Adipocyte (in vitro differentiated cells): ENCODE data around the gene ZDHHC7.
"Not testable (repeated sequence)": the region's sequence is repeated elsewhere in the genome, so short reads cannot be mapped to it uniquely, and the experiment has no call there.

Experiments used
- DNase-seq: peaks from one replicate; pipeline ENCODE4 v3.0.0-alpha.2; 2015; ENCODE audit warnings: low read depth
- H3K27me3 ChIP-seq: replicated peaks from 2 replicates; pipeline ENCODE4 v1.7.0; 2013; ENCODE audit warnings: mild to moderate bottlenecking, low read length, moderate library complexity; ENCODE audit not compliant: control insufficient read depth, insufficient read depth
- H3K36me3 ChIP-seq: 2 replicates; pipeline ENCODE4 v1.7.0; 2013; ENCODE audit warnings: low read length, mild to moderate bottlenecking, moderate library complexity; ENCODE audit not compliant: control insufficient read depth, insufficient read depth, severe bottlenecking
- H3K4me1 ChIP-seq: 2 replicates; pipeline ENCODE4 v1.7.0; 2013; ENCODE audit warnings: mild to moderate bottlenecking, low read length, moderate library complexity; ENCODE audit not compliant: control insufficient read depth, insufficient read depth
- H3K4me3 ChIP-seq: 2 replicates; pipeline ENCODE4 v1.7.0; 2013; ENCODE audit warnings: mild to moderate bottlenecking, low read length, moderate library complexity
- H3K9ac ChIP-seq: 2 replicates; pipeline ENCODE4 v1.7.0; 2013; ENCODE audit warnings: mild to moderate bottlenecking, low read length, moderate library complexity
- H3K9me3 ChIP-seq: 2 replicates; pipeline ENCODE4 v1.7.0; 2013; ENCODE audit warnings: mild to moderate bottlenecking, low read length, moderate library complexity; ENCODE audit not compliant: control insufficient read depth

The ZDHHC7 gene

DNA sequence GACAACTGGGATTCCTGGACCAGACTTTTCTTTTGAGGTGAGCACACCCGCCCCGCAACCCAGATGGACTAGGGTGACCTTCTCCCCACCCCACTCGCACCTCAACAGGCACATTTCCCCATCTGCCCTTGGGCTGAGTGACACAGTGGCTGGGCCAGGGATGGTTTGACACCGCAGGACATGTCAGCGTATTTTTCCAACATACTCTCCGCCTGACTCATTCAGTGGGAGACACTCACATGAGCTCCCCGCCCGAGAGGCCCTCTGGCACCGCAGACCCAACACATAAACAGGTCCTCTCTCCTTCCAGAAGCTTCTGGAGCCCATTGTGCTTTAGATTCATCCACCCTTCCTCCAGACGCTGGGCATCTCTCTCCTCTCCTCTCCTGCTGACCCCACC is 69.4 kb downstream of the ZDHHC7 start:
- Histone ChIP-seq H3K4me1 (peaks cover 8% of the 10 kb centered on the region), H3K9ac (no peak overlapping the region), H3K36me3 (no peaks in the 10 kb centered on the region), H3K9me3 (peaks cover 3% of the 10 kb centered on the region), H3K27me3 (peaks cover 4% of the 10 kb centered on the region), H3K4me3 (no peak overlapping the region)
- peak; percentile 66 for DNase-seq

DNA sequence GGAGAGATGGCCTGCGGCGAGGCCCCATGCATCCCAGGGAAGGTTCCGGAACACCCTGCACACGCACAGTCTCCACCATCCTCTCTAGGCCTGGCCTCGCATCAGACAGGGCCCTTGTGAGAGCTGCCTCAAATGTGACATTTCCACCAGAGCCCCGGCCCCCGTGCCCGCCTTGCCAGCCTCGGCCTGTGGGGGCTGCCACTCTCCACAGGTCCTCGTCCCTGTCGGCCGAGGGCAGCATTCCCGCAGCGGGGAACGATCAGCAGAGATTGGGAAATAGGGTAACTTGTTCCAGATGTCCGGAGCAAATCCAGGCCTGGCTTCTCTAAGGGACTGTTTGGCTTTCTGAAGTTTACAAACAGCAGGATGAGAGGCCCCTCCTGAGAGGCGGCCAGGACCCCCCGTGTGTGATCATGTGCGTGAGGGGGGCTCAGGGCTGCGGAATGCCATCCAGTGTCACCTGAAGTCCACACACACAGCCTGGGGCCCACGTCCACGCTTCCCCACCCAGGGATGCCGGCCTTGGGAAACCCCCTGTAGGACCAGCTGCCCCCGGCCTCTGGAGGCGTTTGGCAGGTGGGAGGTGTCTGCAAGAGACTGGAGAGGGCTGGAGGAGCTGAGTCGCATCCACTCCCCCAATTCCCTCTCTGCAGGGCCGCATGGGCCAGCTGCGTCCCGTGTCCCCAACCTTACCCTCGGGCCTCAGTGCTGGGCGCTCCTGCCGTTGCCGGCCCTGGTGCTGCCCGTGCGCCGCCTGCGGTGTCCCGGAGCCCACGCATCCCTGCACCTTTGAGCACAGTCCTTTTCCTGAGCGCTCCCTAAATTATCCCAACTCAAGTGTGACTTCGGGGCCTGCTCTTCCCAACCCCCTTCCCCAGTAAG is 70.4 kb downstream of the ZDHHC7 start:
- Histone ChIP-seq H3K4me1 (peaks cover 8% of the 10 kb centered on the region), H3K36me3 (no peaks in the 10 kb centered on the region), H3K9ac (peak overlapping the region; percentile 66), H3K9me3 (peaks cover 3% of the 10 kb centered on the region), H3K4me3 (no peak overlapping the region), H3K27me3 (peaks cover 4% of the 10 kb centered on the region)
- peak; percentile 90 for DNase-seq

DNA sequence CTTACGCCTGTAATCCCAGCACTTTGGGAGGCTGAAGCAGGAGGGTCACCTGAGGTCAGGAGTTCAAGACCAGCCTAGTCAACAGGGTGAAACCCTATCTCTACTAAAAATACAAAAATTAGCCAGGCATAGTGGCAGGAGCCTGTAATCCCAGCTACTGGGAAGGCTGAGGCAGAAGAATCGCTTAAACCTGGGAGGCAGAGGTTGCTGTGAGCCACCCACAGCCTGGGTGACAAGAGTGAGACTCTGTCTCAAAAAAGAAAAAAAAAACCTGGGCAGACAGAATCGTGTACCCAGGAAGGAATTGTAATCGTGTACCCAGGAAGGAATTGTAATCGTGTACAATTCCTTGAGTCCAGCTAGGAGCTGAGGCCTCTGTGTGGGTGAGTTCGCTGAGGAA is 72.7 kb downstream of the ZDHHC7 start:
- DNase-seq, H3K36me3 ChIP-seq, H3K9ac ChIP-seq, H3K27me3 ChIP-seq, H3K4me3 ChIP-seq, H3K9me3 ChIP-seq: not testable (repeated sequence)
- peaks cover 17% of the 10 kb centered on the region for H3K4me1 ChIP-seq

GRCh38 chr16:84937196-84938005 is 73.9 kb downstream of the ZDHHC7 start:
- no peak for DNase-seq
- H3K36me3 ChIP-seq, result no peaks in the 10 kb centered on the region
- no peak overlapping the region for H3K4me3 ChIP-seq
- peaks cover 19% of the 10 kb centered on the region for H3K4me1 ChIP-seq
- no peak overlapping the region for H3K9ac ChIP-seq
- no peaks in the 10 kb centered on the region for H3K27me3 ChIP-seq
- H3K9me3 ChIP-seq, result no peaks in the 10 kb centered on the region

- Histone ChIP-seq H3K9me3 (no peaks in the 10 kb centered on the region), H3K36me3 (no peaks in the 10 kb centered on the region), H3K4me1 (peaks cover 29% of the 10 kb centered on the region), H3K27me3 (no peaks in the 10 kb centered on the region), H3K9ac (peak overlapping the region; percentile 63), H3K4me3 (no peak overlapping the region)
- DNase-seq, result no peak
Observed at GRCh38 chr16:84933774-84934631, 77.3 kb downstream of the ZDHHC7 start.

GRCh38 chr16:84932681-84933080 is 78.7 kb downstream of the ZDHHC7 start:
- Histone ChIP-seq H3K9ac (no peak overlapping the region), H3K36me3 (no peaks in the 10 kb centered on the region), H3K27me3 (no peaks in the 10 kb centered on the region), H3K9me3 (no peaks in the 10 kb centered on the region), H3K4me1 (peaks cover 40% of the 10 kb centered on the region), H3K4me3 (no peak overlapping the region)
- no peak for DNase-seq

DNA sequence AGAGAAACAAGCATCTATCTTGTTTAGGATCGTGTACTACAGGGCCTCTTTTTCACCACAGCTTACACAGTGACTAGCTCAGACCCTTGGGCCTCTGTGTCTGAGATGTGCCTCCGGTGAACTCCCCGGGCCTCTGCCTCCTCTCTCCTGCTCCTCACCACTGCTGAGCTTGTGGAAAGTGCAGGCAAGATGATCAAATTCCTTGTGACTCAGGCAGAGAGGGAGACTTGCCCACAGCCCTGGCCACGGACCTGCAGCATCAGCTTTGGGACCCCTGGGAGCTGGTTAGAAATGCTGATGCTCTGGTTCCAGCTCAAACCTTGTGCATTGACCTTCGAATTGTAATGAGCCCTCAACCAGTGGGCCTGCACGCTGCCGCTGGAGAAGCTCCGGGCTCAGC is 79.8 kb downstream of the ZDHHC7 start:
- Histone ChIP-seq H3K27me3 (no peaks in the 10 kb centered on the region), H3K4me1 (peaks cover 40% of the 10 kb centered on the region), H3K36me3 (no peaks in the 10 kb centered on the region), H3K4me3 (no peak overlapping the region), H3K9ac (no peak overlapping the region), H3K9me3 (no peaks in the 10 kb centered on the region)
- no peak for DNase-seq

DNA sequence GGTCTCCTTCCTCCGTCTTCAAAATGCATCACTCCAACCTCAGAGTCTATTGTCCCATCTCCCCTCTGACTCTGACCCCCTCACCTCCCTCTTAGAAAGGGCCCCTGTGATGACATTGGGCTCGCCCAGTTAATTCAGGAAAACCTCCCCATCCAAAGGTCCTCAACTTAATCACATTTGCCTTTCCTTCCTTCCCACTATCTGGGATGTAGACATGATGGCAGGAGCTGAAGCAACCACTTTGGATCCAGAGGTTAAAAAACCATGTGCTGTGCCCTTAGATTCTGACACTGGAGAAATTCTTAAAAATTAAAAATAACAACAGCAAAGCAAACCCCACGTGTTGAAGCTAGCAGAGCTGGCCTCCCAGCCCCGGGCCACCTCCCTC is 80.2 kb downstream of the ZDHHC7 start:
- DNase-seq, result no peak
- no peaks in the 10 kb centered on the region for H3K36me3 ChIP-seq
- H3K9ac ChIP-seq, result no peak overlapping the region
- no peaks in the 10 kb centered on the region for H3K9me3 ChIP-seq
- H3K4me1 ChIP-seq, result peaks cover 43% of the 10 kb centered on the region
- no peaks in the 10 kb centered on the region for H3K27me3 ChIP-seq
- H3K4me3 ChIP-seq, result no peak overlapping the region

DNA sequence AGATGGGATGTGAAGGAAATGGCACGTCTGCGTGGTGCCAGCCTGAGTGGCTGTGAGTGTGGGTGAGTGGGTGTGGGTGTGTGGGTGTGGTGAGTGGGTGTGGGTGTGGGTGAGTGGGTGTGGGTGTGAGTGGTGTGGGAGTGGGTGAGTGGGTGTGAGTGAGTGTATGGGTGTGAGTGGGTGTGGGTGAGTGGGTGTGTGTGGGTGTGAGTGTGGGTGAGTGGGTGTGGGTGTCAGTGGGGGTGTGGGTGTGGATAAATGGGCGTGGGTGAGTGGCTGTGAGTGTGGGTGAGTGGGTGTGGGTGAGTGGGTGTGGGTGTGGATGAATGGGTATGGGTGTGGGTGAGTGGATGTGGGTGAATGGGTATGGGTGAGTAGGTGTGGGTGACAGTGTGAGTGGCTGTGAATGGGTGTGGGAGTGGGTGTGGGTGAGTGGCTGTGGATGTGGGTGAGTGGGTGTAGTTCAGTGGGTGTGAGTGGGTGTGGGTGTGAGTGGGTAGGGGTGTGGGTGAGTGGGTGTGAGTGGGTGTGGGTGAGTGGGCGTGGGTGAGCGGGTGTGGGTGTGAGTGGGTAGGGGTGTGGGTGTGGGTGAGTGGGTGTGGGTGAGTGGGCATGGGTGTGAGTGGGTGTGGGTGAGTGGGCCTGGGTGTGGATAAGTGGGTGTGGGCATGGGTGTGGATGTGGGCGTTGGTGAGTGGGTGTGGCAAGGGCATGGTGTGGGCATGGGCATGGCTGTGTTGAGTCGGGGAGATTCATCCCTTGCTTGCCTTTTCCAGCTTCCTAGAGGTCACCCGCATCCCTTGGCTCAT is 80.8 kb downstream of the ZDHHC7 start:
- no peaks in the 10 kb centered on the region for H3K27me3 ChIP-seq
- H3K4me3 ChIP-seq, result no peak overlapping the region
- no peak overlapping the region for H3K9ac ChIP-seq
- DNase-seq, result no peak
- H3K9me3 ChIP-seq, result no peaks in the 10 kb centered on the region
- peaks cover 48% of the 10 kb centered on the region for H3K4me1 ChIP-seq
- no peaks in the 10 kb centered on the region for H3K36me3 ChIP-seq

DNA sequence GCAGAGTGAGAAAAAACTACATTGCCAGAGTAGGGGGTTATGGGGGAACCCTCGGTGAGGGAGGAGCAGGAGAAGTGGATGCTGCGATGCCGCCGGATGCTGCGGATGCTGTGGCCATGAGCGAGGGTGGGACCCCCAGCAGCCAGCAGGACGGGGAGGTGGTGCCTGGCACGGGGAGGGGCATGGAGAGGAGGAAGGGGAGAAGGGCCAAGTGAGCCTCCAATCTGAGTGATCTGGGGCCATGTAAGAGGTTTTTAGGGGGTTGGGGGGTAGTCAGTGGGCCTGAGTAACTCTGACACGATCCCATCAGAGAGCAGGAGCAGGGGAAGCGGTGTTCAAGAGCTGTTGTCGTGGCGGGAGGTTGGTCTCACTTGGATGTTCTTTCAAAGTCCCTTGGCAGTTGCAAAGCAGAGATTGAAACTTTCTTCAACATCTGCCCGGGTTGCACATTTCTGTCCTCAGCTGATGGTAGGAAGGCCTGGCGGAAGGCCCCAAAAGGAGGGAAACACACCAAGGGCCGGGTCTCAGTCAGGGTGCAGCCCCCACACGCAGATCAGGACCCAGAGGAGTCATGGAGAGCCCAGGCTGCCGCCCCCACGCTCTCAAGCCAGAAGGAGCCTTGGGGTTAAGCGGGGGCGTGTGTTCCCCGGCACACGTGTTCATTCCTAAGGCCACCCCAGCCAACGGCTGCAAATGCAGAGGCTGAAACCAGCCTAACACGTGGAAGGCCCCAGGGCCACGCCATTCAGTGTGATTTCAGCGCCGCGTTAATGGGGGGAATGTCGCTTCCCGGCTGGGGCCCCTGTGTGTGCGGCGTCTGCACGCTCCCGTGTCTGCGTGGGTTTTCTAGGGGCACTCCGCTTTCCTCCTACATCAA is 81.7 kb downstream of the ZDHHC7 start:
- H3K4me3 ChIP-seq, result no peak overlapping the region
- no peak for DNase-seq
- H3K27me3 ChIP-seq, result no peaks in the 10 kb centered on the region
- H3K9me3 ChIP-seq, result no peaks in the 10 kb centered on the region
- H3K4me1 ChIP-seq, result peaks cover 51% of the 10 kb centered on the region
- peak overlapping the region; percentile 30 for H3K9ac ChIP-seq
- no peaks in the 10 kb centered on the region for H3K36me3 ChIP-seq
